HCT116 (cell line): ENCODE results near the gene LGMN. TPM values are rescaled to one million over a fixed set of nuclear protein-coding genes. Genes with fewer than 3 reads are reported as not detected.
A peak's percentile ranks its signal among the peaks of the same experiment; 100 is the strongest.

ENCODE experiments used
- ATAC-seq: fragments of 200-7000 bp; cut with Tn5 transposase; 2 replicates; pipeline ENCODE4 v1.9.1; 2020; ENCODE audit warnings: mild to moderate bottlenecking, moderate library complexity
- BruUV-seq: library from RNA; stranded (reverse); fragments of 400-500 nt; replicated peaks from 2 replicates; lab custom pipeline; 2021; lab: Mats Ljungman, UMichigan
- CTCF ChIA-PET: fragments of 300-600 bp; sonication (Branson Sonifier 250); formaldehyde crosslinking; loops from one replicate; lab custom pipeline; 2021; ENCODE audit warnings: antibody characterized with exemption; lab: Charles Lee
- POLR2A ChIA-PET: fragments of 300-600, 350-600 bp; sonication (Branson Sonifier 250); formaldehyde crosslinking; loops from one replicate; lab custom pipeline; 2021; ENCODE audit warnings: antibody characterized with exemption; lab: Charles Lee
- RAD21 ChIA-PET, 2 experiments: fragments of 300-600 bp; sonication (Branson Sonifier 250); formaldehyde crosslinking; loops; one replicate each; lab custom pipeline; 2023; ENCODE audit warnings: low total read pairs in 2 of 2; ENCODE audit not compliant: uncharacterized antibody in 2 of 2, unreplicated experiment in 2 of 2, low non-redundant PET in 1 of 2; lab: Charles Lee
- DNase-seq: peaks from one replicate; pipeline ENCODE4 v3.0.0-alpha.2; 2010; ENCODE audit warnings: low read depth, low spot score
- H2AFZ ChIP-seq: fragments of 200-600 bp; shearing (Covaris generic), sonication (generic); 2 replicates; pipeline ENCODE4 v1.6.1; 2017; ENCODE audit warnings: low read depth, mixed run types, mixed read lengths, antibody characterized with exemption, low read length; ENCODE audit not compliant: poor library complexity, severe bottlenecking
- H3K27ac ChIP-seq: 2 replicates; pipeline ENCODE4 v1.5.1; 2012; ENCODE audit warnings: low read depth, low read length
- H3K27me3 ChIP-seq: fragments of 200-600 bp; sonication (generic); 2 replicates; pipeline ENCODE4 v1.6.1; 2016; ENCODE audit warnings: mixed run types, low read length, mixed read lengths; ENCODE audit not compliant: insufficient read depth
- H3K36me3 ChIP-seq, 2 experiments: fragments of 200-500 bp in 1 of 2; fragments of 200-600 bp in 1 of 2; sonication (Bioruptor generic) in 1 of 2; sonication (generic) in 1 of 2; 2 replicates each; pipeline versions ENCODE4 v1.5.1 to v1.6.1; 2014 to 2016; ENCODE audit warnings: low read length in 2 of 2, inconsistent platforms in 1 of 2, mixed read lengths in 1 of 2, mixed run types in 1 of 2; ENCODE audit not compliant: insufficient read depth in 2 of 2, control insufficient read depth in 1 of 2
- H3K4me1 ChIP-seq, 2 experiments: fragments of 200-600 bp in 1 of 2; sonication (generic) in 1 of 2; 2 replicates each; pipeline versions ENCODE4 v1.5.1 to v1.6.1; 2012 to 2017; ENCODE audit warnings: low read length in 2 of 2, inconsistent platforms in 1 of 2, mild to moderate bottlenecking in 1 of 2, mixed read lengths in 1 of 2, mixed run types in 1 of 2, moderate library complexity in 1 of 2; ENCODE audit not compliant: insufficient read depth in 2 of 2, control insufficient read depth in 1 of 2
- H3K4me2 ChIP-seq: fragments of 200-600 bp; sonication (generic); 2 replicates; pipeline ENCODE4 v1.6.1; 2017; ENCODE audit warnings: mixed run types, low read length, mixed read lengths
- H3K4me3 ChIP-seq, 2 experiments: fragments of 200-600 bp in 1 of 2; sonication (generic) in 1 of 2; replicated peaks in 1 of 2; 2 replicates each; pipeline ENCODE4 v1.5.1; 2011 to 2016; ENCODE audit warnings: low read length in 2 of 2, control low read depth in 1 of 2, low read depth in 1 of 2, mild to moderate bottlenecking in 1 of 2, mixed read lengths in 1 of 2, mixed run types in 1 of 2
- H3K79me2 ChIP-seq: fragments of 200-600 bp; sonication (generic); 2 replicates; pipeline ENCODE4 v1.6.1; 2017; ENCODE audit warnings: mild to moderate bottlenecking, mixed run types, low read length, moderate library complexity, mixed read lengths; ENCODE audit not compliant: insufficient read depth
- H3K9ac ChIP-seq: fragments of 200-600 bp; sonication (generic); 2 replicates; pipeline ENCODE4 v1.6.1; 2016; ENCODE audit warnings: low read length, mixed read lengths
- H3K9me2 ChIP-seq: fragments of 200-600 bp; sonication (generic), shearing (Covaris generic); 2 replicates; pipeline ENCODE4 v1.6.1; 2017; ENCODE audit warnings: mixed run types, mild to moderate bottlenecking, moderate library complexity; ENCODE audit not compliant: insufficient read depth
- H3K9me3 ChIP-seq, 2 experiments: fragments of 200-500 bp in 1 of 2; fragments of 200-600 bp in 1 of 2; sonication (Bioruptor generic) in 1 of 2; sonication (generic) in 1 of 2; 2 replicates each; pipeline ENCODE4 v1.6.1; 2014 to 2017; ENCODE audit warnings: low read length in 2 of 2, mixed read lengths in 2 of 2, inconsistent platforms in 1 of 2, low read depth in 1 of 2, mild to moderate bottlenecking in 1 of 2, mixed run types in 1 of 2, moderate library complexity in 1 of 2; ENCODE audit not compliant: control insufficient read depth in 1 of 2, insufficient read depth in 1 of 2
- H4K20me1 ChIP-seq: fragments of 200-600 bp; sonication (generic), shearing (Covaris generic); 2 replicates; pipeline ENCODE4 v1.6.1; 2017; ENCODE audit warnings: mixed run types, mild to moderate bottlenecking, moderate library complexity; ENCODE audit not compliant: insufficient read depth
- CBX3 ChIP-seq: IDR thresholded peaks from 2 replicates; pipeline ENCODE4 v1.6.1; 2012; ENCODE audit warnings: low read depth
- CEBPB ChIP-seq: IDR thresholded peaks from 2 replicates; pipeline ENCODE4 v1.6.1; 2012; ENCODE audit warnings: low read depth
- EGR1 ChIP-seq: IDR thresholded peaks from 2 replicates; pipeline ENCODE4 v1.6.1; 2012; ENCODE audit warnings: low read depth
- EZH2 ChIP-seq: fragments of 200-600 bp; sonication (generic); IDR thresholded peaks from 2 replicates; pipeline ENCODE4 v1.6.1; 2017; ENCODE audit warnings: antibody characterized with exemption, mixed run types
- FOSL1 ChIP-seq: IDR thresholded peaks from 2 replicates; pipeline ENCODE4 v1.6.1; 2012; ENCODE audit warnings: low read depth
- JUND ChIP-seq: IDR thresholded peaks from 2 replicates; pipeline ENCODE4 v1.6.1; 2012
- MAX ChIP-seq: IDR thresholded peaks from 2 replicates; pipeline ENCODE4 v1.6.1; 2012
- POLR2A ChIP-seq: IDR thresholded peaks from 2 replicates; pipeline ENCODE4 v1.7.0; 2011; ENCODE audit warnings: borderline replicate concordance; ENCODE audit not compliant: insufficient read depth, insufficient read length; ENCODE audit errors: extremely low read depth
- REST ChIP-seq: IDR thresholded peaks from 2 replicates; pipeline ENCODE4 v1.6.1; 2012; ENCODE audit warnings: low read depth
- SP1 ChIP-seq: IDR thresholded peaks from 2 replicates; pipeline ENCODE4 v1.6.1; 2012; ENCODE audit warnings: low read depth
- SRF ChIP-seq: IDR thresholded peaks from 2 replicates; pipeline ENCODE4 v1.6.1; 2012; ENCODE audit warnings: low read depth
- TCF7L2 ChIP-seq: IDR thresholded peaks from 2 replicates; pipeline ENCODE4 v1.7.0; 2011; ENCODE audit warnings: borderline replicate concordance, inconsistent platforms; ENCODE audit not compliant: insufficient read depth, insufficient read length; ENCODE audit errors: extremely low read depth
- YY1 ChIP-seq: IDR thresholded peaks from 2 replicates; pipeline ENCODE4 v1.6.1; 2011; ENCODE audit warnings: low read length, low read depth, moderate library complexity, mild to moderate bottlenecking; ENCODE audit not compliant: insufficient replicate concordance; ENCODE audit errors: extremely low read depth
- ZFX ChIP-seq: fragments of 450-650 bp; IDR thresholded peaks from 2 replicates; pipeline ENCODE4 v1.6.1; 2017
- ZNF274 ChIP-seq: fragments of 200-500 bp; sonication (Bioruptor generic); IDR thresholded peaks from 2 replicates; pipeline ENCODE4 v1.6.1; 2014; ENCODE audit warnings: mild to moderate bottlenecking, low read depth, low read length, inconsistent platforms
- intact Hi-C: fragments of 100-400 bp; cut with micrococcal nuclease; formaldehyde crosslinking; loops from 2 replicates; pipeline ENCODE4 v1.10.0; 2022
- total RNA-seq: library from RNA; stranded (reverse); gene quantifications from one replicate; pipeline ENCODE4 v1.2.1, GENCODE V29; 2021; ENCODE audit not compliant: unreplicated experiment
- TF ChIP-seq, protein P1 (sequence below): IDR thresholded peaks from 2 replicates; pipeline ENCODE4 v1.6.1; 2011; ENCODE audit warnings: mild to moderate bottlenecking, low read length, moderate library complexity; ENCODE audit not compliant: insufficient replicate concordance; ENCODE audit errors: extremely low read depth

The LGMN gene
- total RNA-seq, 1 experiment from 2014 or later: 44.9 TPM

GRCh38 chr14:92726135-92726932 lies 22.1 kb downstream of the LGMN start:
- Histone ChIP-seq H3K79me2 (no peaks in the 10 kb centered on the region), H3K36me3 (0 out of 4 replicates have a peak, but pooled peaks cover 0 to 2% of the 10 kb centered on the region in 2 experiments), H3K27me3 (no peaks in the 10 kb centered on the region), H4K20me1 (no peaks in the 10 kb centered on the region), H2AFZ (no peak overlapping the region), H3K9me3 (no peaks in the 10 kb centered on the region), H3K9me2 (no peaks in the 10 kb centered on the region), H3K27ac (peak overlapping the region; percentile 33; the same call in 1 of the 2 replicates), H3K9ac (no peak overlapping the region)
- ChIA-PET CTCF (interaction anchor here (0.9 to 1.4 kb wide), 5 partner anchors 8 to 58 kb away, joined by 3 to 8 read pairs (median 3); no protein-coding TSS in a partner anchor), RAD21 (no interaction called here), POLR2A (interaction anchor here (0.7 to 1.3 kb wide), 2 partner anchors 18 to 22 kb away, joined by 3 to 7 read pairs; partner anchors contain the start of gene LGMN)
- BruUV-seq: no TSS peak
- DNase-seq: peak; percentile 39
- intact Hi-C loops: no loop called here
- TF ChIP-seq POLR2A (no peak), FOSL1 (no peak; the same call in 1 of the 2 replicates), ZNF274 (no peak), YY1 (no peak), CEBPB (no peak), MAX (no peak), ZFX (no peak), REST (no peak), EGR1 (no peak), TCF7L2 (no peak), SRF (no peak), CBX3 (no peak), SP1 (no peak), EZH2 (no peak), JUND (no peak)
- TF ChIP-seq, protein P1, sequence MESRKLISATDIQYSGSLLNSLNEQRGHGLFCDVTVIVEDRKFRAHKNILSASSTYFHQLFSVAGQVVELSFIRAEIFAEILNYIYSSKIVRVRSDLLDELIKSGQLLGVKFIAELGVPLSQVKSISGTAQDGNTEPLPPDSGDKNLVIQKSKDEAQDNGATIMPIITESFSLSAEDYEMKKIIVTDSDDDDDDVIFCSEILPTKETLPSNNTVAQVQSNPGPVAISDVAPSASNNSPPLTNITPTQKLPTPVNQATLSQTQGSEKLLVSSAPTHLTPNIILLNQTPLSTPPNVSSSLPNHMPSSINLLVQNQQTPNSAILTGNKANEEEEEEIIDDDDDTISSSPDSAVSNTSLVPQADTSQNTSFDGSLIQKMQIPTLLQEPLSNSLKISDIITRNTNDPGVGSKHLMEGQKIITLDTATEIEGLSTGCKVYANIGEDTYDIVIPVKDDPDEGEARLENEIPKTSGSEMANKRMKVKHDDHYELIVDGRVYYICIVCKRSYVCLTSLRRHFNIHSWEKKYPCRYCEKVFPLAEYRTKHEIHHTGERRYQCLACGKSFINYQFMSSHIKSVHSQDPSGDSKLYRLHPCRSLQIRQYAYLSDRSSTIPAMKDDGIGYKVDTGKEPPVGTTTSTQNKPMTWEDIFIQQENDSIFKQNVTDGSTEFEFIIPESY: no peak
- TF ChIP-seq, all 23 proteins: peak for 0
- Histone ChIP-seq H3K4me3 (no peak overlapping the region), H3K4me2 (peak overlapping the region; percentile 66), H3K4me1 (peaks cover 14 to 25% of the 10 kb centered on the region in 2 experiments)
- peak; percentile 81 for ATAC-seq
